HL-60 (cell line): Measurements from ENCODE around the gene FAM151A.

Experiments used
- DNase-seq, 2 experiments: peaks; one replicate each; pipeline ENCODE4 v3.0.0-alpha.2; 2010 to 2020; ENCODE audit warnings: low read depth in 1 of 2, low spot score in 1 of 2
- H3K27ac ChIP-seq: fragments of 250-450 bp; sonication (Bioruptor Pico); replicated peaks from 2 replicates; pipeline ENCODE4 v1.5.1; 2020; ENCODE audit warnings: mild to moderate bottlenecking, moderate library complexity
- H3K27me3 ChIP-seq: fragments of 250-450 bp; sonication (Bioruptor Pico); 2 replicates; pipeline ENCODE4 v1.5.1; 2021; ENCODE audit warnings: mild to moderate bottlenecking, moderate library complexity; ENCODE audit not compliant: insufficient read depth, poor library complexity, severe bottlenecking
- H3K4me3 ChIP-seq: replicated peaks from 2 replicates; pipeline ENCODE4 v1.5.1; 2011; ENCODE audit warnings: mild to moderate bottlenecking, control low read depth, low read length; ENCODE audit not compliant: insufficient read depth
- GABPA ChIP-seq: IDR thresholded peaks from 2 replicates; pipeline ENCODE4 v1.6.1; 2012; ENCODE audit warnings: low read depth
- POLR2AphosphoS5 ChIP-seq: IDR thresholded peaks from 2 replicates; pipeline ENCODE4 v1.6.1; 2012; ENCODE audit warnings: low read depth
- SPI1 ChIP-seq: IDR thresholded peaks from 2 replicates; pipeline ENCODE4 v1.6.1; 2012; ENCODE audit warnings: low read depth, mild to moderate bottlenecking, borderline replicate concordance
- TF ChIP-seq, protein P1 (sequence below): IDR thresholded peaks from one replicate; pipeline ENCODE4 v1.5.1; 2011; ENCODE audit warnings: low read length, control low read depth, inconsistent platforms; ENCODE audit not compliant: insufficient read depth
- TF ChIP-seq, protein P2 (sequence below): IDR thresholded peaks from 2 replicates; pipeline ENCODE4 v1.6.1; 2012; ENCODE audit warnings: low read depth; ENCODE audit not compliant: insufficient replicate concordance

The FAM151A gene

DNA sequence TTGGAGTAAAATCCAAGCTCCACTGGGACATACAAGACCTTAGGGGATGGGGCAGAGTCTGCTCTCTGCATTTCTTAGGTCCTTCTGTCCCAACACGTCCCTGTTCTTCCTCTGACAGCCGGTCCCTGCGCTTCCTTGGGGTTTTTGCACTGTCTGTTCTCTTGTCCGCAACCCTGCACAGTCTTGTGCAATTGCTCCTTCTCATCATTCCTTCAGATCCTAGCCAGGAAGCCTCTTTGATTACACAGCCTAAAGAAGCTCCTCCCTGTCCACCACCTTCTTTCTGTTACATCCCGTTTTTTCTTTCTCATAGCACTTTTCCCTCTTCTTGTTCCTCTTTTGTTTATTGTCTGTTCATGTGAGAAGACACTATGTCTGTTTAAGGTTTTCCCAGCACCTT lies 55.4 kb downstream of the FAM151A start:
- Histone ChIP-seq H3K4me3 (no peak overlapping the region), H3K27ac (peak overlapping the region; percentile 28), H3K27me3 (no peaks in the 10 kb centered on the region)
- peak; percentile 15; the same call in 1 of the 2 replicates for TF ChIP-seq SPI1
- no peak for TF ChIP-seq POLR2AphosphoS5
- DNase-seq, result peak; percentile 67 to 80

GRCh38 chr1:54566438-54567141 lies 56.7 kb downstream of the FAM151A start:
- no peak for TF ChIP-seq GABPA
- TF ChIP-seq, protein P1, sequence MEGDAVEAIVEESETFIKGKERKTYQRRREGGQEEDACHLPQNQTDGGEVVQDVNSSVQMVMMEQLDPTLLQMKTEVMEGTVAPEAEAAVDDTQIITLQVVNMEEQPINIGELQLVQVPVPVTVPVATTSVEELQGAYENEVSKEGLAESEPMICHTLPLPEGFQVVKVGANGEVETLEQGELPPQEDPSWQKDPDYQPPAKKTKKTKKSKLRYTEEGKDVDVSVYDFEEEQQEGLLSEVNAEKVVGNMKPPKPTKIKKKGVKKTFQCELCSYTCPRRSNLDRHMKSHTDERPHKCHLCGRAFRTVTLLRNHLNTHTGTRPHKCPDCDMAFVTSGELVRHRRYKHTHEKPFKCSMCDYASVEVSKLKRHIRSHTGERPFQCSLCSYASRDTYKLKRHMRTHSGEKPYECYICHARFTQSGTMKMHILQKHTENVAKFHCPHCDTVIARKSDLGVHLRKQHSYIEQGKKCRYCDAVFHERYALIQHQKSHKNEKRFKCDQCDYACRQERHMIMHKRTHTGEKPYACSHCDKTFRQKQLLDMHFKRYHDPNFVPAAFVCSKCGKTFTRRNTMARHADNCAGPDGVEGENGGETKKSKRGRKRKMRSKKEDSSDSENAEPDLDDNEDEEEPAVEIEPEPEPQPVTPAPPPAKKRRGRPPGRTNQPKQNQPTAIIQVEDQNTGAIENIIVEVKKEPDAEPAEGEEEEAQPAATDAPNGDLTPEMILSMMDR, result no peak
- no peak for TF ChIP-seq SPI1
- TF ChIP-seq, protein P2, sequence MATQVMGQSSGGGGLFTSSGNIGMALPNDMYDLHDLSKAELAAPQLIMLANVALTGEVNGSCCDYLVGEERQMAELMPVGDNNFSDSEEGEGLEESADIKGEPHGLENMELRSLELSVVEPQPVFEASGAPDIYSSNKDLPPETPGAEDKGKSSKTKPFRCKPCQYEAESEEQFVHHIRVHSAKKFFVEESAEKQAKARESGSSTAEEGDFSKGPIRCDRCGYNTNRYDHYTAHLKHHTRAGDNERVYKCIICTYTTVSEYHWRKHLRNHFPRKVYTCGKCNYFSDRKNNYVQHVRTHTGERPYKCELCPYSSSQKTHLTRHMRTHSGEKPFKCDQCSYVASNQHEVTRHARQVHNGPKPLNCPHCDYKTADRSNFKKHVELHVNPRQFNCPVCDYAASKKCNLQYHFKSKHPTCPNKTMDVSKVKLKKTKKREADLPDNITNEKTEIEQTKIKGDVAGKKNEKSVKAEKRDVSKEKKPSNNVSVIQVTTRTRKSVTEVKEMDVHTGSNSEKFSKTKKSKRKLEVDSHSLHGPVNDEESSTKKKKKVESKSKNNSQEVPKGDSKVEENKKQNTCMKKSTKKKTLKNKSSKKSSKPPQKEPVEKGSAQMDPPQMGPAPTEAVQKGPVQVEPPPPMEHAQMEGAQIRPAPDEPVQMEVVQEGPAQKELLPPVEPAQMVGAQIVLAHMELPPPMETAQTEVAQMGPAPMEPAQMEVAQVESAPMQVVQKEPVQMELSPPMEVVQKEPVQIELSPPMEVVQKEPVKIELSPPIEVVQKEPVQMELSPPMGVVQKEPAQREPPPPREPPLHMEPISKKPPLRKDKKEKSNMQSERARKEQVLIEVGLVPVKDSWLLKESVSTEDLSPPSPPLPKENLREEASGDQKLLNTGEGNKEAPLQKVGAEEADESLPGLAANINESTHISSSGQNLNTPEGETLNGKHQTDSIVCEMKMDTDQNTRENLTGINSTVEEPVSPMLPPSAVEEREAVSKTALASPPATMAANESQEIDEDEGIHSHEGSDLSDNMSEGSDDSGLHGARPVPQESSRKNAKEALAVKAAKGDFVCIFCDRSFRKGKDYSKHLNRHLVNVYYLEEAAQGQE, result no peak
- no peak for TF ChIP-seq POLR2AphosphoS5
- no peak overlapping the region for H3K27ac ChIP-seq
- no peaks in the 10 kb centered on the region for H3K27me3 ChIP-seq
- DNase-seq, result no peak
- no peak overlapping the region for H3K4me3 ChIP-seq

DNA sequence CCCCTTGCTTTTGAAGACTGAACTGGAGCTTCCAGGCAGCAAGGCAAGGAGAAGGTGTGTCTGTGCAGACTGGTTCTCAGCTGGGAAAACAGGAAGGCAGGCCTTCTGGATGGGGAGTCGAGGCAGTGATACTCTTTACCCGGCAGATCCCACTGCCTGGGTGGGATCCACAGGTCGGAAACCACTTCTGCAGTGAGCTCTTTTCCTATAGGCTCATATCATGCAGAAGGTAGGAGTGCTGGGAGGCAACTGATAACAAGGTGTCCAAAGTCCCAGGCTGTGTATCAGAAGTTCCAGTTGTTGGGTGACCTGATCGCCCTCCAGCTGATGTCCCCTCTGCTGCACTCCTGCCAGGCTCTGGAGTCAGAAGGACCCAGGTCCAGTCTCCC lies 58.2 kb downstream of the FAM151A start:
- H3K4me3 ChIP-seq, result no peak overlapping the region
- no peak overlapping the region for H3K27ac ChIP-seq
- TF ChIP-seq POLR2AphosphoS5 (no peak), GABPA (no peak), SPI1 (no peak)
- TF ChIP-seq, protein P1, result no peak
- TF ChIP-seq, protein P2, result no peak
- H3K27me3 ChIP-seq, result no peaks in the 10 kb centered on the region
- DNase-seq, result no peak

DNA sequence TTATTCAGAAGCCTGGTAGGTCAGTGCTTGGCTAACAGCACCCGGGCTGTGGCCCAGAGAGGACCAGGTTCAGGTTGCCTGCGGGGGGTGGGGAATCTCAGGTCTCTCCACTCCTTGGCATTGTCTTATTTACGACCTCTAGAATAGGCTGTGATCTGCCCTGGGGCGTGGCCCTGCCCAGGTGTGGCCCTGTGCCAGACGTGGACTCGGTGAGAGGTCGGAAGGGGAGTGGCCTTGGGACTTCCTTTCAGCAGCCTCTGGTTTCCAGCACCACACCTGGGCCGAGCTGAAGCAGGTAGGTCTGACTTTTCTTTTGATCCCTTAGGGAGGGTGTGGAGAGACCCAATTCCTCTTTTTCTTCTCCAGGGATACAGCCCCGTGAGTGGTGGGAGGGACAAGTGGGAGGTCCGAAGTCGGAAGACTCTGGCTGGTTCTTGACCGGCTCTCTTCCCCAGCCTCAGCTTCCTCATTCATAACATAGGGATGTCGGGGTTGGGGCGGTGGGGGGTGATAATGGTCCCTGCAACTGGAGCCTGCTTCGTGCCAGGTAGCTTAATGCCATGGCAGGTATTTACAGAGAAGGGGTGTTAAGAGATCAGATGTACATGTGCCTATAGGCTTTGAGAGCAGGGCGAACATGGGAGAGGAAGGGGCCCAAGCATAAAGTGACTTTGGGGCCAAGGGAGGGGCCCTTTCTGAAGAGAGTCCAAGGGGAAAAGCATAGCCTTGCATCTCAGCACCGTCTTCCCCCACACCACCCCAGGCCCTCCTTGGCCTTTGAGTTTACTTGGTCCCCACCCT lies 58.8 kb downstream of the FAM151A start:
- no peaks in the 10 kb centered on the region for H3K27me3 ChIP-seq
- DNase-seq, result no peak
- peak; percentile 1; the same call in 1 of the 2 replicates for TF ChIP-seq SPI1
- TF ChIP-seq, protein P1, result no peak
- no peak overlapping the region for H3K4me3 ChIP-seq
- H3K27ac ChIP-seq, result no peak overlapping the region
